ENCODE results near the gene MAP6.
A peak's percentile ranks its signal among the peaks of the same experiment; 100 is the strongest.
"Not testable (repeated sequence)": the region's sequence is repeated elsewhere in the genome, so short reads cannot be mapped to it uniquely, and the experiment has no call there.

MAP6 gene

DNA sequence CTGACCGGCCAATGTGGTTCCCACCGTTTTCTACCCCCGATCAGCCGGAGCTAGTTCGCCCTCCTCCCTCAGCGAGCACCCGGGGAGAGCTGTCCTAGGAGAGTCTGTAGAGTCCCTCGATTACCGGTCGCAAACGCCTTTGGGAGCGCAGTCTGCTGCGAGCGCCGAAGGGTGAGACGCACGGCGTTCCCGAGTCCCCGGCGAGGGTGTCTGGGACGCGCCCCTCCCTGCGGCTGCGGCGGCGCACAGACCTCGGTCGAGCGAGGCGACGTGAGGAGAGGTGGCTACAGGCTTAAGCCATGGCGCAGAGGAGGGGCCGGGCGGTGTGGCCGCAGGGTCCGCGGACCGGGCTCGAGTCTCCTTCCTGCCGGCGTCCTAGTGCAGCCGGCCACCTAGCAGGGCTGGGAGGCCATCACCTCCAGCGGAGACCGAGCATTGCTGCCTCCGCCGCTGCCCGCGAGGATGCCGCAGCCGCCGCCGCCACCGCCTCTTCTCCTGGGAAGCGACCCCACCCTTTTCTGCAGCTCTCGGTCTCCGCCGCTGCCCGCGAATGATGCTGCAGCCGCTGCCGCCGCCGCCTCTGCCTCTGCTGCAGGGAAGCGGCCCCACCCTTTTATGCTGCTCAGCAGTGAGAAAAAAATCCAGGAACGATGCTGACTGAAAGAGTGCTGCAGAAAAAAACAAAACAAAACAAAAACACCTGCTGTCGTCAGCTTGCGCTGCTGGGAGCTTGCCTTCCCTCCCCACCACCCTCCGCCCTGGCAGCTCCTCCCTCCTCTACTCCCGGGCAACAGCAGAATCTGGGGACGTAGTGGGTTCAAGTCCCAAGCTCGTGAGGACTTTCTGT, at the start of gene MAP6:
MAP6 (minus strand) TSS at position 588 of the 847 bp plus-strand sequence. CDS start 669 bp downstream, outside the sequence.
- DNase-seq (ENCODE audit: low read depth in 1 of 2, low spot score in 1 of 2), result no peak

DNA sequence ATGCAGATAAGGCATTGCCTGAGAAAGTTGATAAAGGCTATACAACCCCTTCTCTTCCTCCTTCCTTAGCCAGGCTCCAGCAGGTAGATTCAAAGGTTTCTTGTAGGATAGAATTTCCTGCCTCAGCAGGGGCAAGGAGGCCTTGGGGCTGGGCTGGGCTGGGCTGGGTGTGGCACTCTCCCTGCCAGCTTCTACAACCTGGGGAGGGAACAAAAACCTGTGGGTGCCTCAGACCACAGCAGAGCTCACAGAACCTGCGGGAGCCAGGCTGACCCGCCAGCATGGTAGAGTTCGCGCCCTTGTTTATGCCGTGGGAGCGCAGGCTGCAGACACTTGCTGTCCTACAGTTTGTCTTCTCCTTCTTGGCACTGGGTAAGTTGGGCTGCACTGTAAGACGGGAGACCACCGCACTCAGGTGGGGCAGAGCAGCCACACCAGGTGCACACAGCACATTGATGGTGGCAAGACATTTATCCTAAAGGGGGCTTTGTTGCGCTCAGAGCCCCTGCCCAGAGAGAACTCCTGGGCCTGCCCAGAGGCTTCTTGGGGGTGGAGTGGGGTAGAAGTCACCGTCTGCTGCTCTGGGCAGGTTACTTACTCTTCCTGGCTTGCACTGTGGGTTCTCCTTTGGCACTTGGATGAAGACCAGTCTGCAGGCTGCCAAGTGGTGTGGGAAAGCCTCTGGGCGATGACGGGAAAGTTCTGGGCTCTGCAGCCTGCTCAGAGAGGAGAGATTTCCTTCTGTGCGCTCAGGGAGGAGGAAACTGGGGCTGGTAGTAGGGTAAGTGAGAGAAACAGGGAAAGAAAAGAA, 49.0 kb upstream of the MAP6 start, which contains the start of gene MOGAT2:
MOGAT2 (plus strand) TSS at position 231 of the 811 bp plus-strand sequence; CDS start at position 282, 51 bp downstream.
- DNase-seq (ENCODE audit: low read depth in 1 of 2, low spot score in 1 of 2), result no peak

DNA sequence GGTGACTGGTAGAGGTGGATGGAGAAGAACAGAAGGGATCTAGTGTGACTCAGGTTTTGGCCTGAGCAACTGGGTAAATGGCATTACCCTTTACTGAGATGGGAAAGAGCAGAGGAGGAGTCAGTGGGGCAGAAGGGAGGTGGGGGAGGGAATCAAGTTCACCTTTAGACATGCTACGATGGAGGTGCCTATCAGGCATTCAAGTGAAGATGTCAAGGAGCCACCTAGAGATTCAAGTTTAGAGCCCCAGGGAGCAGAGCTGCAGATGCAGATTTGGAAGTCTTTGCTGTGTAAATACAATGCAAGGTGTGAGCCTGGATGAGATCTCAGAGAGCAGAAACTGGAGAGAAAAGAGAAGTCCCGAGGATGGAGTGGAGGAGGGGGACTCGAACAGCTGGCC, 47.8 kb upstream of the MAP6 start:
- DNase-seq (ENCODE audit: low read depth in 1 of 2, low spot score in 1 of 2), result no peak

GRCh38 chr11:75715688-75716087, 46.9 kb upstream of the MAP6 start:
- DNase-seq (ENCODE audit: low read depth in 1 of 2, low spot score in 1 of 2), result no peak

- DNase-seq (ENCODE audit: low read depth in 1 of 2, low spot score in 1 of 2), result no peak
Observed at GRCh38 chr11:75714211-75714610, 45.4 kb upstream of the MAP6 start.

GRCh38 chr11:75706260-75706729, 37.5 kb upstream of the MAP6 start:
- peak; percentile 38 to 42 for DNase-seq (ENCODE audit: low read depth in 1 of 2, low spot score in 1 of 2)

GRCh38 chr11:75705541-75705940, 36.7 kb upstream of the MAP6 start:
- no peak for DNase-seq (ENCODE audit: low read depth in 1 of 2, low spot score in 1 of 2)

DNA sequence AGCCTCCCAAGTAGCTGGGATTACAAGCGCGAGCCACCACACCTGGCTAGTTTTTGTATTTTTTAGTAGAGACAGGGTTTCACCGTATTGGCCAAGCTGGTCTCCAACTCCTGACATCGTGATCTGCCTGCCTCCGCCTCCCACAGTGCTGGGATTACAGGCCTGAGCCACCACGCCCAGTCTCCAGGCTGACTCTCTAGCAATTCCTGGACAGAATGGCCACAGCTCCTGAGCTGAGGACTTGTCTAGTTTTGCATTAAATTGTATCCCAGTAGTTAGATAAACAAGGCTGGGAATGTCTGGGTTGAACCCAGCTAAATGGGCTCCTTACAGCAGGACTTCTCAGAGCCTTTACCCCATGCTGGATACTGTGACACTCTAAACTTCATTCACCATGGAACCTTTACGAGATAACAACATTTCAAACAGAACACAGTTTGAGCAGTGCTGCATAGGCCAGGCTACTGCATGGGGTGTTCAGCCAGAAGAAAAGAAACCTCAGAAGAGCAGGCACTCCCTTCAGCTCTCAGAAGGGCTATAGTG, 34.9 kb upstream of the MAP6 start:
- no peak for DNase-seq (ENCODE audit: low read depth in 1 of 2, low spot score in 1 of 2)

- no peak for DNase-seq (ENCODE audit: low read depth in 1 of 2, low spot score in 1 of 2)
Observed at GRCh38 chr11:75700940-75701339, 32.1 kb upstream of the MAP6 start.

DNA sequence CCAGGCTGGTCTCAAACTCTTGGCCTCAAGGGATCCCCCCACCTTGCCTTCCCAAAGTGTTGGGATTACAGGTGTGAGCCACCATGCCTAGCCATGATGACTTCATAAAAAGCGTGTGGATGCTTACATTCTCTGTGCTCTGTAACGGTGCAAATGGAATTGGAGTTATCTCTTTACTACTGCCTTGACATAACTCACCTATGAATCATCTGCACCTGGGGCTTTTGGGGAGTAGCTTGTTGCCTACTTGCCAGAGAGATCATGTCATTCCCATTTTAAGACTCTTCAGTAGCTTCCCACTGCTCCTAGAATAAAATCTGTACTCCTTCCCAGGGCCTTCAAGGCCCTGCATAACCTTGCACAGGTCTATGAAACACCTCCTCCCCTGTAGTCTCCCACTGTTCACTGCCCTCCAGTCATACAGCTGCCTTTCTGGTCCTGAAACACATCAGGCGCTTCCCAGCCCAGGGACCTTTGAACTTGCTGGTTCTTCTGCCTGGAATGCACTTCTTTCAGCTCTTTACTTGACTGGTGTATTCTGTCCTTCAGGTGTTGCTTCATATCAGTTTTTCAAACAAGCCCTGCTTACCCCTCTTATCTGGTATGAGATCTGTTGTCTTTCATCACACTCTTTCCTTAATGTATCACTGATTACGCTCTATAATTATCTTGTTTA, 29.2 kb upstream of the MAP6 start:
- DNase-seq (ENCODE audit: low read depth in 1 of 2, low spot score in 1 of 2), result no peak

DNA sequence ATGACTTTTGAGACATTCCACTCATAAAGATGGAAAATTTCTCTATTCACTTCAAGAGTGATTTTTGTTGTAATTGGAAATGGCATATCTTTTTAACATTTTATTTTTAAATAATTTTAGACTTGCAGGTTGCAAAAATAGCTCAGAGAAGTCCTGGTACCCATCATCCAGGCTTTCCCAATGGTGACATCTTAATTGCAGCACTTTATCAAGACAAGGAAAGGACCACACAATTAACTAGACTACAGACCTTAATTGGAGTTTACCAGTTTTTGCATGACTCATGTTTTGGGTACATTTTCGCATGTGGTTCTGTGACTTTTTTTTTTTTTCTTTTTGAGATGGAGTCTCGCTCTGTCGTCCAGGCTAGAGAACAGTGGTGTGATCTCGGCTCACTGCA, 23.0 kb upstream of the MAP6 start:
- DNase-seq (ENCODE audit: low read depth in 1 of 2, low spot score in 1 of 2), result no peak

- DNase-seq (ENCODE audit: low read depth in 1 of 2, low spot score in 1 of 2), result no peak
Observed at GRCh38 chr11:75689863-75690609, 21.2 kb upstream of the MAP6 start.

DNA sequence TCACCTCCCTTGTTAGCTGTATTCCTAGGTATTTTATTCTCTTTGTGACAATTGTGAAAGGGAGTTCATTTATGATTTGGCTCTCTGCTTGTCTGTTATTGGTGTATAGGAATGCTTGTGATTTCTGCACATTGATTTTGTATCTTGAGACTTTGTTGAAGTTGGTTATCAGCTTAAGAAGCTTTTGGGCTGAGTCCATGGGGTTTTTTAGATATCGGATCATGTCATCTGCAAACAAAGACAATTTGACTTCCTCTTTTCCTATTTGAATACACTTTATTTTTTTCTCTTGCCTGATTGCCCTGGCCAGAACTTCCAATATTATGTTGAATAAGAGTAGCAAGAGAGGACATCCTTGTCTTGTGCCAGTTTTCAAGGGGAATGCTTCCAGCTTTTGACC, 15.0 kb upstream of the MAP6 start:
- DNase-seq (ENCODE audit: low read depth in 1 of 2, low spot score in 1 of 2), result not testable (repeated sequence)

GRCh38 chr11:75679566-75679965, 10.7 kb upstream of the MAP6 start:
- no peak for DNase-seq (ENCODE audit: low read depth in 1 of 2, low spot score in 1 of 2)

DNA sequence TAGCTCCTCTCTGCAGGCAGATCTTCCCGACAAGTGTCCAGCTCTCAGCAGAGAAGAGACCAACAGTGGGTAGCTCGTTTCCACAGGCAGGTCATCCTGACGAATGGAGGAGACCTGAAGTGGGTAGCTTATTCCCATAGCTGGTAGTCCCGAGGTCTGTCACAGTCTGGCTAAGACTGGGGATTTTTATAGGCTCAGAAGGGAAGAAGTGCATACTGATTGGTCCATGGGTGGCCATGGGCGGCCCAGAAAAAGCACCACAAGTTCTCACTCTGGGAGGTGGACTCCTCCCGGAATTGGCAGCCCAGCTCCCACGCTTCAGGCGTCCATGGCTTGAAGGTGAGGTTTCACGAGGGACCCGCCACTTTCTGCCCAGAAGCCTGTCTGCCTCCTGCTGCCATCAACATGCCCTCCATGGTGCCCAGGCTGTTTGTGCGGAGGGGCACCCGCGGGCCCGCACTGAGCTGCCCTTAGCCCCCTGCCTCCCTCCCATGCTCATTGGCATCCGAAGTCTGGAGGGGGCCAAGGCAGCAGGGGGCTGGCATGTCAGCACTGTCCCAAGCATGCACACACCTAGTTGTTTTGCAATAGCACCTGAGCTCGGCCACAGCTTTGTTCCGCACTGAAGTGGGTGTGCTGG, 9.9 kb upstream of the MAP6 start:
- DNase-seq (ENCODE audit: low read depth in 1 of 2, low spot score in 1 of 2), result no peak

GRCh38 chr11:75677909-75678308, 9.1 kb upstream of the MAP6 start:
- DNase-seq (ENCODE audit: low read depth in 1 of 2, low spot score in 1 of 2), result no peak

DNA sequence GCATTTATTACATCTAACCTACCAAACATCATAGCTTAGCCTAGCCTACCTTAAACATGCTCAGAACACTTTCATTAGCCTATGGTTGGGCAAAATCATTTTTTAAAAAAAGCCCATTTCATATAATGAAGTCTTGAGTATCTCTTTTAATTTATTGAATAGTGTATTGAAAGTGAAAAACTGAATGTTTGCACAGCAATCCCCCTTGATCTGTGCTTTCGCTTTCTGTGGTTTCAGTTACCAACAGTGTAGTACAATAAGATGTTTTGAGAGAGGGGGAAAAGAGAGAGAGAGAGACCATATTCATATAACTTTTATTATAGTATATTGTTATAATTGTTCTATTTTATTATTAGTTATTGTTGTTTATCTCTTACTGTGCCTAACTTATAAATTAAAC, 8.4 kb upstream of the MAP6 start:
- DNase-seq (ENCODE audit: low read depth in 1 of 2, low spot score in 1 of 2), result no peak

DNA sequence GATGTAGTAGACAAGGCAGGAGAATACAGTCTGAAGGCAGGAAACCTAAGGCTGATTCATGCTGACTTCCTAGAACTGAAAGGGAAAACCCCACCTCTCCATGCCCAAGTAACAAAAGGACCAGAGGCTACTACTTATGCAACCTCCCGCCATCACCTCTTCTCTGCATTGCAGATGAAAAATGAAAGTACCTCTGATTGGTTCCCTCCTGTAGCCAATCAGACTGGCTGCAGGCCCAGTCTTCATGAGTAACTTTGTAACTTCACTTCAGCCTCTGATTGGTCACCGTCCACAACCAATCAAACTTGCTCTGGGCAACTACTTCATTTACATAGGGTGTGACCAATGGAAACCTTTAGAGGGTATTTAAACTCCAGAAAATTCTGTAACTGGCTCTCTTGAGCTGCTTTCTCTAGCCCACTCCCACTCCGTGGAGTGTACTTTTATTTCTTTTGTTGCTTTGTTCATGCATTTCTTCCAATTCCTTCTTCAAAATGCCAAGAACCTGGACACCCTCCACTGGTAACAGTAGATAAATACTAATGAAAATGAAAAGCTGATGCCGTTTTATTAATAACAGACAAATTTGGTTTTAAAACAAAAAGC, 5.2 kb upstream of the MAP6 start:
- DNase-seq (ENCODE audit: low read depth in 1 of 2, low spot score in 1 of 2), result no peak

DNA sequence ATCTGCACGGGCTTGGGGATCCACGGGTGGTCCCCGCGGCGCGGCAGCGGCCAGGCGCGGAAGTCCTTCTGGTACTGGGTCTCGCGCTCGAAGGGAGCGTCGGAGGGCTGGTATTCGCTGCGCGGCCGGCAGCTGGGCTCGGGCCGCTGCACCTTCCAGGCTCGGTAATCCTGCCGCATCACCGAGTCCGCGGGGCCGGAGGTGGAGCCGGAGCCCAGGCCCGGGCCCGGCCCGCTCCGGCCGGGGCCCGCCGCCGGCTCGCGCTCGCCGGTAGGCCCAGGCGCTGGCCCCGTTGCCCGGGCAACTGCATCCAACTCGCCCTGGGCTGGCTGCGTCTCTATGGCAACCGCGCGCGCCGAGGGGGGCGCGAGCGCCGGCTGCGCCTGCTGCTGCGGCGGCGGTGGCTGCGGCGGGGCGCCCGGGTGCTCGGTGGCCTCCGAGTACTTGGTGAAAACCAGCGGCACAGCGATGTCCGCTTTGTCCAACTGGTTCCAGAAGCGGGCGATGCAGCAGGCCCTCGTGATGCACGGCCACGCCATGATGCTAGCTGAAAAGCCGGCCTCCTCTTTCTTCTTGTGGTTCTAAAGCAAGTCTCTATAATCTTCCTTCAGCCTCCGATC, 897 bp downstream of the MAP6 start:
- DNase-seq (ENCODE audit: low read depth in 1 of 2, low spot score in 1 of 2), result no peak
